ENCODE data around the gene ALDH18A1. TPM values are rescaled to one million over a fixed set of nuclear protein-coding genes. Genes with fewer than 3 reads are reported as not detected.

ALDH18A1 gene
- total and polyA plus RNA-seq, 2 donors (not counting 1 experiment from before 2014, with no cell fraction given), result 12.4 to 27.6 TPM

DNA sequence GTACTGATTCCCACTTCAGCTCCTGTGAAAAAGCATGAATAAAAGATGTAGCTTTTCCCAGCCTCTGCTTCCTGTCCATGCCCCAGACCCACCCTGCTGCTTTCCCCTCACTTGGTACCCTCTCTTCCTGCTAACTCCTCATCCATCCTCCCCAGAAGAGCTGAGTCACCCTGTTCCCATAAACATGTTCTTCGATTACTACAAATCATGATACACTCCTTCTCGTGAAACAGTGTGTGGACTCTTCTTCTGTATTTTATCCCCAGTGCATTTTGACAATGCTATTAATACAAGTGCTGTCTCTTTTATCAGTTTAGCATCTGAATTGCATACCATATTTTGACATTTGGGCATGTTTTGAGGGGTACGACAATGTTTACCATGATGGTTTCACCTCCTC is 49.6 kb downstream of the ALDH18A1 start:
- Histone ChIP-seq H2AFZ (ENCODE audit: insufficient read depth, low read depth, low read length, poor library complexity, severe bottlenecking) (no peak overlapping the region), H4K20me1 (ENCODE audit: control insufficient read depth, insufficient read depth, low read length, poor library complexity, severe bottlenecking) (no peaks in the 10 kb centered on the region), H3K27me3 (replicated peaks in 1 of 4; ENCODE audit: control extremely low read depth in 1 of 4, control insufficient read depth in 3 of 4, insufficient read depth in 4 of 4, low read length in 3 of 4) (no peaks in the 10 kb centered on the region), H3K4me1 (ENCODE audit: control insufficient read depth in 2 of 2, insufficient read depth in 2 of 2, low read length in 2 of 2) (no peaks in the 10 kb centered on the region), H3K9ac (ENCODE audit: low read length) (no peak overlapping the region), H3K27ac (ENCODE audit: low read length in 2 of 2) (no peak overlapping the region), H3K36me3 (replicated peaks in 1 of 2; ENCODE audit: control extremely low read depth in 1 of 2, control insufficient read depth in 1 of 2, extremely low read depth in 1 of 2, insufficient read depth in 2 of 2, low read length in 1 of 2) (peaks cover 2 to 43% of the 10 kb centered on the region in 2 experiments), H3K4me2 (replicated peaks; ENCODE audit: low read depth, low read length, poor library complexity, severe bottlenecking) (no peak overlapping the region), H3K9me3 (ENCODE audit: control extremely low read depth in 1 of 3, control insufficient read depth in 2 of 3, insufficient read depth in 1 of 3, low read length in 2 of 3) (no peaks in the 10 kb centered on the region), H3K4me3 (ENCODE audit: control extremely low read depth in 1 of 5, extremely low read depth in 1 of 5, insufficient read depth in 1 of 5, low read depth in 2 of 5, low read length in 4 of 5) (no peak overlapping the region), H3K79me2 (ENCODE audit: control insufficient read depth, insufficient read depth, low read length) (no peaks in the 10 kb centered on the region)
- Mint-ChIP-seq H3K9me3 (ENCODE audit: insufficient read depth) (no peaks in the 10 kb centered on the region), H3K4me3 (no peak overlapping the region), H3K27ac (no peak overlapping the region), H3K27me3 (no peaks in the 10 kb centered on the region), H3K4me1 (no peaks in the 10 kb centered on the region)
- DNase-seq, result no peak
- intact Hi-C loops (cut with micrococcal nuclease), result no loop called here
- no peak for ATAC-seq (ENCODE audit: low read depth)
- CTCF ChIA-PET, result no interaction called here
- WGBS (ENCODE audit: insufficient coverage), result 50% methylated on average over 1 of the region's 3 CpGs
- TF ChIP-seq, protein P1, sequence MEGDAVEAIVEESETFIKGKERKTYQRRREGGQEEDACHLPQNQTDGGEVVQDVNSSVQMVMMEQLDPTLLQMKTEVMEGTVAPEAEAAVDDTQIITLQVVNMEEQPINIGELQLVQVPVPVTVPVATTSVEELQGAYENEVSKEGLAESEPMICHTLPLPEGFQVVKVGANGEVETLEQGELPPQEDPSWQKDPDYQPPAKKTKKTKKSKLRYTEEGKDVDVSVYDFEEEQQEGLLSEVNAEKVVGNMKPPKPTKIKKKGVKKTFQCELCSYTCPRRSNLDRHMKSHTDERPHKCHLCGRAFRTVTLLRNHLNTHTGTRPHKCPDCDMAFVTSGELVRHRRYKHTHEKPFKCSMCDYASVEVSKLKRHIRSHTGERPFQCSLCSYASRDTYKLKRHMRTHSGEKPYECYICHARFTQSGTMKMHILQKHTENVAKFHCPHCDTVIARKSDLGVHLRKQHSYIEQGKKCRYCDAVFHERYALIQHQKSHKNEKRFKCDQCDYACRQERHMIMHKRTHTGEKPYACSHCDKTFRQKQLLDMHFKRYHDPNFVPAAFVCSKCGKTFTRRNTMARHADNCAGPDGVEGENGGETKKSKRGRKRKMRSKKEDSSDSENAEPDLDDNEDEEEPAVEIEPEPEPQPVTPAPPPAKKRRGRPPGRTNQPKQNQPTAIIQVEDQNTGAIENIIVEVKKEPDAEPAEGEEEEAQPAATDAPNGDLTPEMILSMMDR (IDR thresholded peaks at IDR 0.05), result no peak
- no peak for TF ChIP-seq EZH2 (IDR thresholded peaks at IDR 0.05; ENCODE audit: borderline replicate concordance, insufficient read depth, low read depth, low read length, poor library complexity, severe bottlenecking)
- POLR2A ChIA-PET, result no interaction called here

DNA sequence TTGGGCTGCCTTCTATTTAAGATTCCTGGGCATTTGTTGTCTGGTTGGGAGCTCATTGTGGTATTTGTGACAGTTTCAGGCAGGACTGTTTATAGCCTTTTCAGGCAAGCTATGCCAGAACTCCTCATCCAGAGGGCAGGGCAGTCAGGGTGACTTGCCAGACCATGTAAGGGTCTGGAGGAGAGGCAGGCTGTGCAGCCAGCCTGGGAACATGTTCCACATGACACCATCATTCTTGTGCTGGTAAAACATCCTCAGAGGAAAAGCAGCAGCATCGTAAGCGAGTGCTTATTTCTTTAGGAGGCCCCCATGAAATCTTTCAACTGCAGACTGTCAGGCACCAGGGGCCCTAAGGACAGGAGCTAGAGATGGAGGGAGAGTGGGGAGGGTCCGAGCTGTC is 51.3 kb downstream of the ALDH18A1 start:
- Mint-ChIP-seq H3K4me3 (no peak overlapping the region), H3K27me3 (no peaks in the 10 kb centered on the region), H3K4me1 (no peaks in the 10 kb centered on the region), H3K27ac (no peak overlapping the region), H3K9me3 (ENCODE audit: insufficient read depth) (no peaks in the 10 kb centered on the region)
- Histone ChIP-seq H3K27me3 (replicated peaks in 1 of 4; ENCODE audit: control extremely low read depth in 1 of 4, control insufficient read depth in 3 of 4, insufficient read depth in 4 of 4, low read length in 3 of 4) (no peaks in the 10 kb centered on the region), H3K9me3 (ENCODE audit: control extremely low read depth in 1 of 3, control insufficient read depth in 2 of 3, insufficient read depth in 1 of 3, low read length in 2 of 3) (no peaks in the 10 kb centered on the region), H3K36me3 (replicated peaks in 1 of 2; ENCODE audit: control extremely low read depth in 1 of 2, control insufficient read depth in 1 of 2, extremely low read depth in 1 of 2, insufficient read depth in 2 of 2, low read length in 1 of 2) (peaks cover 0 to 27% of the 10 kb centered on the region in 2 experiments), H3K9ac (ENCODE audit: low read length) (no peak overlapping the region), H4K20me1 (ENCODE audit: control insufficient read depth, insufficient read depth, low read length, poor library complexity, severe bottlenecking) (no peaks in the 10 kb centered on the region), H3K79me2 (ENCODE audit: control insufficient read depth, insufficient read depth, low read length) (no peaks in the 10 kb centered on the region), H2AFZ (ENCODE audit: insufficient read depth, low read depth, low read length, poor library complexity, severe bottlenecking) (no peak overlapping the region), H3K4me3 (ENCODE audit: control extremely low read depth in 1 of 5, extremely low read depth in 1 of 5, insufficient read depth in 1 of 5, low read depth in 2 of 5, low read length in 4 of 5) (no peak overlapping the region), H3K4me1 (ENCODE audit: control insufficient read depth in 2 of 2, insufficient read depth in 2 of 2, low read length in 2 of 2) (no peaks in the 10 kb centered on the region), H3K27ac (ENCODE audit: low read length in 2 of 2) (no peak overlapping the region), H3K4me2 (replicated peaks; ENCODE audit: low read depth, low read length, poor library complexity, severe bottlenecking) (no peak overlapping the region)
- 90% methylated on average over 2 of the region's 3 CpGs for WGBS (ENCODE audit: insufficient coverage)
- no peak for ATAC-seq (ENCODE audit: low read depth)
- POLR2A ChIA-PET, result no interaction called here
- no peak for TF ChIP-seq EZH2 (IDR thresholded peaks at IDR 0.05; ENCODE audit: borderline replicate concordance, insufficient read depth, low read depth, low read length, poor library complexity, severe bottlenecking)
- TF ChIP-seq, protein P1 (IDR thresholded peaks at IDR 0.05), result no peak
- CTCF ChIA-PET, result interaction anchor here (8.8 kb wide), 1 partner anchor 175 kb away, joined by 131 read pairs; no protein-coding TSS in a partner anchor
- DNase-seq, result no peak
- intact Hi-C loops (cut with micrococcal nuclease), result no loop called here

Data from B cell (primary cell).